Right renal cortex interstitium (tissue), 3 donors: Measurements from ENCODE around the gene SDR42E2. TPM values are rescaled to one million over a fixed set of nuclear protein-coding genes. Genes with fewer than 3 reads are reported as not detected.
"Not testable (repeated sequence)": the region's sequence is repeated elsewhere in the genome, so short reads cannot be mapped to it uniquely, and the experiment has no call there.

Source experiments
- DNase-seq, 3 donors: peaks; one replicate each; pipeline ENCODE4 v3.0.0-alpha.2; 2013; ENCODE audit warnings: low read depth in 3 of 3, low spot score in 2 of 3
- polyA plus RNA-seq, 3 donors: library from polyadenylated mRNA; unstranded; fragments of 120-200 nt; gene quantifications; one replicate each; pipeline ENCODE4 v1.2.1, GENCODE V29; 2013; ENCODE audit not compliant: insufficient read length in 3 of 3

The SDR42E2 gene
- polyA plus RNA-seq, 3 donors = 0.11 to 0.16 (median 0.15) TPM

DNA sequence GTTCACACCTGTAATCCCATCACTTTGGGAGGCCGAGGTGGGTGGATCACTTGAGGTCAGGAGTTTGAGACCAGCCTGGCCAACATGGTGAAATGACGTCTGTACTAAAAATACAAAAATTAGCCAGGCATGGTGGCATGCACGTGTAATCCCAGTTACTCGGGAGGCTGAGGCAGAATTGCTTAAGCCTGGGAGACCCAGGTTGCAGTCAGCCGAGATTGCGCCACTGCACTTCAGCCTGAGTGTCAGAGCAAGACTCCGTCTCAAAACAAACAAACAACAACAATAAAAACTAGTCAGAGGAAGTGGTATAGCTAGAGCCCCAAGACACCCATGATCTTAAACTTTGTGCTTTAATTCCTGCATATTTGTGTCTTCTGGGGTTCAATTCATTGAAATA is 9.2 kb upstream of the SDR42E2 start:
- DNase-seq = not testable (repeated sequence)

- no peak for DNase-seq
Observed at GRCh38 chr16:22161401-22161800, 905 bp upstream of the SDR42E2 start.

GRCh38 chr16:22162656-22163009 is 327 bp downstream of the SDR42E2 start:
- DNase-seq = no peak

DNA sequence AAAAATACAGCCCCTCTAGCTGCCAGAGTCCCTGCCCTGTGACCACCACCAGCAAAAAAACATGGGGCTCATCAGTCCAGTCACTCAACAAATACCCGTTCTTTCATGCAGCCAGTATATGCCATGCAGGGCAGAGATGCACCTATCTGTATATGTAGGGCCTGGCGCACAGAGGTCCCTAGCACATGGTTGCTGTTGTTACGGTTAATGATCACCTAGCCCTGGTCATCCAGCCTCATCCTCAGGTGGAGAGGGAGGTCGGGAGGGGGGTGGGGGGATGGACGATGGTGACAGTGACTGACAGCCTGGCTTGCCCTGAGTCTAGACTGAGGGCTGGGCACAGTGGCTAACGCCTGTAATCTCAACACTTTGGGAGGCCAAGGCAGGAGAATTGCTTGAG is 1.5 kb downstream of the SDR42E2 start:
- DNase-seq = no peak

DNA sequence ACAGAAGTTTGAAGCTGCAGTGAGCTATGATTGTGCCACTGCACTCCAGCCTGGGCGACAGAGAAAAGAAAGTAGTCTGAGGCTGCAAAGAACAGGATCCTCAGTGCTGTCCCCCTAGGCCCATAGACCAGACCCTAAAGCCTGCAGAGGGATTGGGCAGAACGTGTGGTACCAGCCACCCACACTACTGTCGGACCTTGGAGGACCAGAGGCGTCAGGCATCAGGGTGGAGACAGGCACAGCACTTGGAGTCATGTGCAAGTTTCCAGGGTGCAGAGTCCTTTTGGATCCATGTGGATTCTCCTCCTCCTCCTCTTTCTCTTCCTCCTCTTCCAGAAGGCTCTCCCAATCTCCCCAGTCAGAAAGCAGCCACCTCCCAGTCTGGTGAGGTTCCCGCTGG is 2.2 kb downstream of the SDR42E2 start:
- DNase-seq = no peak

DNA sequence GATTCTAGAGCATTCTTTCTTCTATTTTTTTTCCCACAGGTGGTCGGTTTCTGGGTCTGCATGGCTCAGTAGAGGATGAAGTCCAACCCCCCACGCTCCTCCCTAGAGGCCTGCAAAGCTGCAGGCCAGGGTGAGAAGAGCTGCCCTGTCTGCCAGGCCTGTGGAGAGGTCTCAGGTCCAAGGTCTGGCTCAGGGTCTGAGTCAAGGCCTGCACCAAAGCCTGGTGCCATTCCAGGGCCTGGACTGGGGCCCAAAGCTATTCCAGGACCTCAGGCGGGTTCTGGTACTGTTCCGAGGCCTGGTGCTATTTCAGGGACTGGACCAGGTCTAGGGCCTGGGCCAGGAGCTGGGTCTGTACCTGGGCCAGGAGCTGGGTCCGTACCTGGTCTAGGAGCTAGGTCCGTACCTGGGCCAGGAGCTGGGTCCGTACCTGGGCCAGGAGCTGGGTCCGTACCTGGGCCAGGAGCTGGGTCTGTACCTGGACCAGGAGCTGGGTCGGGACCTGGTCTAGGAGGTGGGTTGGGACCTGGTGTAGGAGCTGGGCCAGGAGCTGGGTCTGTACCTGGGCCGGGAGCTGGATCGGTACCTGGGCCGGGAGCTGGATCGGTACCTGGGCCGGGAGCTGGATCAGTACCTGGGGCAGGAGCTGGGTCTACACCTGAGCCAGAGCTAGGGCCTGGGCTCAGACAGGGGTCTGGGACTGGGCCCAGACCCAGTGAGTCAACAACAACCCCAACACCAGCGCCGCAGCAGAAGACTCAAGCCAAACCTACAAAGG is 3.4 kb downstream of the SDR42E2 start:
- DNase-seq = no peak

DNA sequence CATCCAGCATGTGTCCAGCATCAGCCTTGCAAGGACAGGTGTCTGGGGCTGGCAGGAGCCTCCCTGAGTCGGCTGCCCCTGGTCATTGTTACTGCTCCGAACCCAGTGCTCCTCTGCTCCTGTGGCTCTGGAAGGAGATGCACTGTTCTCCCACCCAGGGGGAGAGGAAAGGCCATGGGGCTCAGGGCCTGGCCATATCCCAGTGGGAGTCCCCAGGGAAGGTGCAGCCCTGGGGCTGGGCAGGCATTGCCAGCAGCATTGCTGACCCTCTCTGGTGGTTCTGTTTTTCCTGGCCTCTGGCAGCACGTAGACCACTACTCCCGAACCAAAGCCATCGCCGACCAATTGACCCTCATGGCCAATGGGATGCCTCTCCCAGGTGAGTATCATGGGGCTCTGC is 9.6 kb downstream of the SDR42E2 start:
- DNase-seq = no peak

GRCh38 chr16:22172642-22173041 is 10.3 kb downstream of the SDR42E2 start:
- DNase-seq = not testable (repeated sequence)

DNA sequence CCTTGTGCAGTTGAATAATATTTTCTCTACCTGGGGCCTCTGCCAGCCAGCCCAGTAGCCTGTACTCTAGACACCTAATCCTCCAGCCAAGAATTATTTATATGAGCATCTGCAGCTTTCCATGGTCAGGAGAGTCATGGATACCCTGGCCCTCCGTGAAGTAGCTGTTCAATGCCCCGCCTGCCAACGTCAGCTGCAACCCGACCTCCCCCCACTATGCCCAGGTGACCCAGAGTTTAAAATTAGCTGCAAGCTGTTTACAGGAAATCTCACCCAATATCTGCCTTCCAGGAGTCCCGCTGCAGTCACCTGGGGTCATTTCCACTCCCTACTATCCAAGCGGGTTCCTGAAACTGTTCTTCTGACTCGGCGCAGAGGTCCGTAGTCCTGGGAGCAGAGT is 12.3 kb downstream of the SDR42E2 start:
- DNase-seq = no peak

DNA sequence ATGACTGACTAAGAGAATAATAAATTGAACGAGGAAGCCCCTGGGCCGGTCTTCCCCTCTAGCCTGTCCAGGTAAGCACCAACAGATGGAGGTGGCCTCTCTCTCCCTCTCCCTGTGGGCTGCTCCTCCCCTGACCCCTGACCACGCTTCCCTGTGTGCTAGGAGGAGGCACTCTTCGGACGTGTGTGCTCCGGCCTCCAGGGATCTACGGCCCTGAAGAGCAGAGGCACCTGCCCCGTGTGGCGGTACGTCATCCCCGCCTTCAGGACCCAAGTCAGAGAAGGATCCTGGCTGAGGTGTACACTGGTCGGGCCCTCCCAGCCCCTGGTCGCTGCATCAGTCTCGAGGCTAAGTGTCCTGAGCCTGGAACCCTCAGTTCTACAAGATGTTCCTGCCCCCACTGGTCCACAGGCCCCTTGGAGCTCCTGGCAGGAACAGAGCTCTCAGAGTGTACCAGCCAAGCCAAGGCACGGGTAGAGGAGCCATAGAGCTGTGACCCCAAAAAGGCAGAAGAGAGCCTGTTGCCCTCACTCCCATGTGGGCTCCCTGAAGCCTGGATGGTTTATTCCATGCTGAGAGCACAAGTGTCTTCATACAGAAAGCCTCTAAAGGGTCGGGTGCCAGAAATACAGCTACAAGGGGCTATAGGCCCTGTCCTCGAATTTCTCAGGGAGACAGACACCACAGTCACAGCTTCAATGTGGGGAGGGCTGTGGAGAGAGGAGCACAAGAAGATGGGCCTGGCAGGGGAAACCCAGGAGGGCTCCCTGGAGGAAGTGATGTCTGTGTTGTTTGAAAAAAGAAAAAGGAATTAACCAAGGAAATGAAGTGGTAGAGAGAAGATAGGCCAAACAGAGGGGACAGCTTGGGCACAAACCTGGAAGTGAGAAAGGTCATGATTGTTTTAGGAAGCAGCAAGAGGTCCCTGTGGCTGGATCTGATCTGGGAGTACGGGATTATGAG is 15.9 kb downstream of the SDR42E2 start:
- DNase-seq = no peak

DNA sequence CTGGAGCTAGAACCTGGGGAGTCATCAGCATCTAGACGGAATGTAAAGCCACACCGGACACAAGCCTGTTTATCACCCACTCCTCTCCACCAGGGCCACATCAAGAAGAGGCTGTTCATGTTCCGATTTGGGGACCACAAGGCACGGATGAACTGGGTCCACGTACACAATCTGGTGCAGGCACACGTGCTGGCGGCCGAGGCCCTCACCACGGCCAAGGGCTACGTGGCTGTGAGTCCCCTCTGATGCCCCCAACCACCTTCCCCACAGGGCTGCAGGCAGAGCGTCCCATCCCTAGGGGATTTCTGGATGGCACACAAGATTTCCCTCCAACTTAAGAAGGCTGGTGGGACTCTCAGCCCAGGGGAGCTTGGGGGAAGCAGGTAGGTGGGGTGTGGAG is 19.1 kb downstream of the SDR42E2 start:
- DNase-seq = no peak

GRCh38 chr16:22181843-22182242 is 19.5 kb downstream of the SDR42E2 start:
- no peak for DNase-seq

DNA sequence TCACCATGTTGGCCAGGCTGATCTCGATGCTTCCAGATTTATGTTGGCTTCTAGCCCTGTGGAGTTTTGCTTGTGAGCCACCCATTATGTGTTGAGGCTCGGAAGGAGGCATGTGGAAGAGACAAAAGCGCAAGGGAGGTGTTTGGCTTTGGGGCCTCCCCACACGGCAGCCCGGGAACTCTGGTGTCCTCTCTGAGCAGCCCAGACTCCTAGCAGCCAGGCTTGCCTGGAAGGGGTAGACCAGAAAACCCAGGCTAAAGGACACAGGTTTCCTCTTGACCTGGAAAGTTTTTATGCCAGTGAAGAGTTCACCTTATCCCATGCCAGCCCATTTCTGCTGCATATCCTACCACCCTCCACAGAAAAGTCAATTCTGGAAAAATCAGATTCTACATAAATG is 21.0 kb downstream of the SDR42E2 start:
- DNase-seq = no peak

GRCh38 chr16:22183901-22184614 is 21.8 kb downstream of the SDR42E2 start:
- no peak for DNase-seq

DNA sequence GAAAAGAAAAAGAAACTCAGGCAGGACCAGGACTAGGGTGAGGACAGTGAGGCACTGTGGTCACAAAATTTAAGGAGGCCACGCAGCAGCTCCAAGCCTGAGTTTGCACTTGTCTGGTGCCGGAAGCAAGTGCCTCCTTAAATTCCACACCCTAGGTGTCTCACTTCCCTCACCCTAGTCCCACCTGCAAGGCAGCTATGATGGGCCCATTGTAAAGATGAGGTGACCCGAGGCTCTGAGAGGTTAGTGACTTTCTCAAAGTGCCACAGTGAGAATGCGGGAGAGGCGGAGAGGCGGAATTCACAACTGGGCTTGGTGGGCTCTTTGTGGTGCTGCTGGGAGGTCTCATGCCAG is 22.3 kb downstream of the SDR42E2 start:
- no peak for DNase-seq

GRCh38 chr16:22186517-22186916 is 24.2 kb downstream of the SDR42E2 start:
- no peak for DNase-seq

DNA sequence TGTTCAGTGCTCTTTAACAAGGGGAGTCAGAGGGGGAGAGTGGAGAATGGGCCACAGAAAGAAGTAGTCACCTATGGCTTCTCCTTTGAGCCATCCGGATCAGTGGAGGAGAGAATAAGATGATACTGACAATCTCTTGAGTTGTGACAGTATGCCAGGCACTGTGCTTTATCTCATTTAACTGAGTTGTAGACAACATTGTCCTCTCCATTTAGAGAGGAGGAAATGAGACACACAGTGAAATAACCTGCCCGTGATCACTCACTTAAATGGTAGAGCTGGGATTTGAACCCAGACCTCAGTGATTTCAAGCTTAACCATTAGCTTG is 25.9 kb downstream of the SDR42E2 start:
- DNase-seq = no peak

DNA sequence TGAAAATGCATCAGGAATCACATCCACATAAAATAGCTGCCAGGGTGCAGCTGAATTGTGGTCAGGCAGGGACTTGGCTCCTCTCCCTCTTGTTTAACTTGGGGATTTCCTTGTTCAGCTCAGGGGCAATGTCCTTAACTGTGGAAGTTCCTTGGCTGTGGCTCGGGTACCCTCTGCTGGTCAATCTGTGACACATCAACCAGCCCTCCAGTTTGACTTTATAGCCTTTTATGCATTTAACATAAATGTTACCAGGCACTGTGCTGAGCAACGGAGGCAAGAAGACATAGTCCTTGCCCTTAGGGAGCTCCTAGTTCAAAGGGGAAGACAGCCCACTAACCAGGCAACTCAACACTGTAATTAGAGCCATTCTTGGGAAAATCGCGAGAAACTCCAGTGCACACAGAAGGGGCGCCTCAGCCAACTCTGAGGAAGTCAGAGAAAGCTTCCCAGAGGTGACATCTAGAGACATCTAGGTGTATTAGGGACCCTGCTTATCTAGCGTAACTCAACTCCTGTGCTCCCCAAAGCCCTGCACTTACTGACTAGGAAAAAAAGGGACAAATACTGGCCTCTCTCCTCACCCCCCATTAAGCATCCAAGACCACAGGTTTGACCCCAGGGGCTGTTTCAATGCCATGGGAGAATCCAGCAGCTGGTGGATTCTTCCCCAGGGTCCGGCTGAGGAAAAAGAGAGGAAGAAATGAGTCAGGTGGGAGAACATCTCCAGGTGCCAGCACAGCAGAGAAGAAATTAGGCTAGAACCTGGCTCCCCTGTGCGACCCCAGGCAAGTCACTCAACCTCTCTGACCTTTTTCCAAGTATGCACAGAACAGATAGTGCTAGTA is 26.5 kb downstream of the SDR42E2 start:
- no peak for DNase-seq

DNA sequence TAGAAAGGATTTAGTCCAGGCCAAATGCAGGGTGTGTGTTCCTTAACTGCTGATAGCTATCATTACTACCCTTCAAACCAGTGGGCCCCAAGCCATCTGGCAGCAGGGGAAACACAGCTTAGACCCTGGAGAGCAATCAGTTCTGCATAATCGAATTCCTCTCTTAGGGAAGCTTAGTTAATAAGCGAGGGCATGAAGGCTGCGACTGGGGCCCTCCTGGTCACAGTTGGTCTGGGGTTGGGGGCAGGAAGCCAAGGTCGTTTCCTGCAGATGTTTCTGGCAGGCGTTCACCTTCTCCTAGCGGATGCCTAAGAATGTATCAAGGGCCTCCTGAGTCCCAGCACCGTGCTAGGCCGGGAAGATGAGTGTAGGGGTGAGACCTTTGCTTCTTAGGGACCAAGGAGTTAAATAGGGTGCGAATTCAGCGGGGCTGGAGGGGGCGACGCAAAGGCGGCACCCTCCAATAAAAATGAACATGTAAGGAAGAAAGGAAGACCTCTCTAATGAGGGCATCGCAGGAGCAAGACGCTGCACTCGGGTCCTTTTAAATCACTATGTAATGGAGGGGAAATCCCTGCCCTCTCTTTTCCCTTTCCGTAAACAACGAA is 27.3 kb downstream of the SDR42E2 start:
- no peak for DNase-seq
